SU-DHL-6 (cell line): Measurements from ENCODE around the gene CRYGN.

Experiments
- H2AFZ ChIP-seq: fragments of 200-600 bp; sonication (generic); 2 replicates; pipeline ENCODE4 v1.6.1; 2014; ENCODE audit warnings: low read depth, mild to moderate bottlenecking, moderate library complexity, mixed read lengths, antibody characterized with exemption, low read length; ENCODE audit not compliant: severe bottlenecking
- H3F3A ChIP-seq: fragments of 200-600 bp; shearing (Covaris generic); 2 replicates; pipeline ENCODE4 v1.6.0; 2016; ENCODE audit warnings: antibody characterized with exemption, mild to moderate bottlenecking; ENCODE audit not compliant: insufficient read depth
- H3K27ac ChIP-seq: fragments of 200-600 bp; sonication (generic); 2 replicates; pipeline ENCODE4 v1.5.1; 2016; ENCODE audit warnings: low read depth, mild to moderate bottlenecking, low read length, moderate library complexity, mixed read lengths
- H3K27me3 ChIP-seq: fragments of 200-600 bp; sonication (generic), shearing (Covaris generic); 2 replicates; pipeline ENCODE4 v1.6.0; 2014; ENCODE audit warnings: mild to moderate bottlenecking, low read length
- H3K36me3 ChIP-seq: fragments of 200-600 bp; sonication (generic); 2 replicates; pipeline ENCODE4 v1.6.1; 2014; ENCODE audit warnings: mild to moderate bottlenecking, low read length, mixed read lengths
- H3K4me2 ChIP-seq: fragments of 300-600, 200-600 bp; shearing (Covaris generic), sonication (generic); 2 replicates; pipeline ENCODE4 v1.6.0; 2014; ENCODE audit warnings: low read length, low read depth, mild to moderate bottlenecking; ENCODE audit not compliant: poor library complexity, severe bottlenecking
- H3K4me3 ChIP-seq: fragments of 200-600 bp; sonication (generic); 2 replicates; pipeline ENCODE4 v1.5.1; 2014; ENCODE audit warnings: antibody characterized with exemption, low read length, mild to moderate bottlenecking, mixed read lengths; ENCODE audit not compliant: insufficient read depth, poor library complexity, severe bottlenecking
- H3K79me2 ChIP-seq: fragments of 200-600 bp; sonication (generic); 2 replicates; pipeline ENCODE4 v1.6.1; 2014; ENCODE audit warnings: mild to moderate bottlenecking, low read length, moderate library complexity; ENCODE audit not compliant: insufficient read depth
- H3K9ac ChIP-seq: fragments of 200-600 bp; sonication (generic); 2 replicates; pipeline ENCODE4 v1.7.0; 2014; ENCODE audit warnings: mild to moderate bottlenecking, low read length
- H3K9me2 ChIP-seq: fragments of 200-600 bp; sonication (generic); replicated peaks from 2 replicates; pipeline ENCODE4 v1.6.1; 2014; ENCODE audit warnings: low read length; ENCODE audit not compliant: insufficient read depth
- H3K9me3 ChIP-seq: fragments of 200-600 bp; sonication (generic); 2 replicates; pipeline ENCODE4 v1.6.1; 2014; ENCODE audit warnings: low read length, mixed read lengths; ENCODE audit not compliant: insufficient read depth
- H4K20me1 ChIP-seq: fragments of 200-600 bp; sonication (generic); 2 replicates; pipeline ENCODE4 v1.6.1; 2014; ENCODE audit warnings: low read depth, mild to moderate bottlenecking, antibody characterized with exemption, low read length, moderate library complexity, mixed read lengths
- CTCF ChIP-seq: fragments of 200-600 bp; sonication (generic); IDR thresholded peaks from one replicate; pipeline ENCODE4 v1.5.1; 2017; ENCODE audit warnings: antibody characterized with exemption, mild to moderate bottlenecking, low read length, moderate library complexity; ENCODE audit not compliant: insufficient read depth, poor library complexity, severe bottlenecking
- EZH2phosphoT487 ChIP-seq: fragments of 200-600 bp; sonication (generic), shearing (Covaris generic); conservative IDR thresholded peaks from 2 replicates; pipeline ENCODE4 v1.6.1; 2018; ENCODE audit warnings: mild to moderate bottlenecking, antibody characterized with exemption, low read length, moderate library complexity, mixed read lengths

Gene CRYGN

GRCh38 chr7:151399906-151400305 is 40.0 kb downstream of the CRYGN start:
- no peaks in the 10 kb centered on the region for H4K20me1 ChIP-seq
- TF ChIP-seq EZH2phosphoT487 (no peak), CTCF (no peak)
- 0 out of 2 replicates have a peak overlapping the region, but pooled peaks have one; percentile 27 for H3K9ac ChIP-seq
- H3K27ac ChIP-seq = peak overlapping the region; percentile 72; the same call in 1 of the 2 replicates
- H3K79me2 ChIP-seq = no peaks in the 10 kb centered on the region
- H3K4me2 ChIP-seq = peak overlapping the region; percentile 58
- H3K36me3 ChIP-seq = no peaks in the 10 kb centered on the region
- H3K4me3 ChIP-seq = no peak overlapping the region
- H2AFZ ChIP-seq = no peak overlapping the region
- H3K9me2 ChIP-seq = no peaks in the 10 kb centered on the region
- no peaks in the 10 kb centered on the region for H3K27me3 ChIP-seq
- no peaks in the 10 kb centered on the region for H3F3A ChIP-seq
- no peaks in the 10 kb centered on the region for H3K9me3 ChIP-seq

GRCh38 chr7:151399305-151399601 is 40.7 kb downstream of the CRYGN start:
- Histone ChIP-seq H3K4me2 (no peak overlapping the region), H3K27ac (no peak overlapping the region), H3K79me2 (no peaks in the 10 kb centered on the region), H2AFZ (no peak overlapping the region), H3K36me3 (no peaks in the 10 kb centered on the region), H3K9me2 (no peaks in the 10 kb centered on the region), H4K20me1 (no peaks in the 10 kb centered on the region), H3K4me3 (no peak overlapping the region), H3K9ac (no peak overlapping the region), H3F3A (no peaks in the 10 kb centered on the region), H3K9me3 (no peaks in the 10 kb centered on the region), H3K27me3 (no peaks in the 10 kb centered on the region)
- TF ChIP-seq EZH2phosphoT487 (no peak), CTCF (no peak)

DNA sequence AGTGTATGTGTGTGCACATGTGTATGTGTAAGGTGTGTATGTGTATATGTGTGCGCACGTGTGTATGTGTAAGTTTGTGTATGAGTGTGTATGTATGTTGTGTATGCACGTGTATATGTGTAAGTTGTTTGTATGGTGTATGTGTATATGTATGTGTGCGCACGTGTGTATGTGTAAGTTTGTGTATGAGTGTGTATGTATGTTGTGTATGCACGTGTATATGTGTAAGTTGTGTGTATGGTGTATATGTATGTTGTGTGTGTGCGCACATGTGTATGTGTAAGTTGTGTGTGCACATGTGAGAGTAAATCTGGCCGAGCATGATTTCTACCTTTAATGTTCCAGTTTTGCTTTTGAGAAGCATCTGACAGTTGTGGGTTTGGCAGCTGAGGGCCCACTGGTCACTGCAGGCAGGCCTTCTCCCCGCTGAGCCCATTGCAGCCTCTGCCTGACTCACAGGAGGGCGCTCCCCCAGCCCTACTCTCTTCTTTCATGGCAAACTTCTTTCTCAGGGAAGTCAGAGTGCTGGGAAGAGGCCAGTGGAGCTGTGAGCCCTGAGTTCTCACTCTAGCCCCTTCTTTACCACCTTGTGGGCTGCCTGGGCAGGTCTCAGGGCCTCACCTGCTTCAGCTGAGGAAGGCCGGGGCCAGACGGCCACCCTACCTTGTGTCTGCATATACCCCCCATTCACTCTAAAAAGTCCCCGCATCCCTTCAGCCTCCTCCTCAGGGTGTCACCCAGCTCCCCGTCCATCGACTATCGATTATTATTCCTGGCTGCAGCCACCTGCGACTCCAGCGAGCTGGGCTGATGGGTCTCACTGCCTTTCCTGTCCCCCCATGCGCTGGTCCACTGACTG is 41.3 kb downstream of the CRYGN start:
- no peak overlapping the region for H3K4me2 ChIP-seq
- H3K36me3 ChIP-seq = no peaks in the 10 kb centered on the region
- no peak overlapping the region for H3K4me3 ChIP-seq
- H3K27ac ChIP-seq = no peak overlapping the region
- no peak overlapping the region for H2AFZ ChIP-seq
- no peaks in the 10 kb centered on the region for H3K9me2 ChIP-seq
- no peaks in the 10 kb centered on the region for H4K20me1 ChIP-seq
- H3K9ac ChIP-seq = no peak overlapping the region
- H3K9me3 ChIP-seq = no peaks in the 10 kb centered on the region
- H3K27me3 ChIP-seq = no peaks in the 10 kb centered on the region
- no peak for TF ChIP-seq CTCF
- TF ChIP-seq EZH2phosphoT487 = no peak
- no peaks in the 10 kb centered on the region for H3F3A ChIP-seq
- no peaks in the 10 kb centered on the region for H3K79me2 ChIP-seq
